OCI-LY1 (cell line): ENCODE results near the gene AP3D1.

Experiments
- H2AFZ ChIP-seq: fragments of 200-600 bp; sonication (generic), shearing (Covaris generic); 2 replicates; pipeline ENCODE4 v1.6.0; 2014; ENCODE audit warnings: antibody characterized with exemption, mild to moderate bottlenecking, low read length
- H3F3A ChIP-seq: fragments of 200-600 bp; sonication (generic), shearing (Covaris generic); 2 replicates; pipeline ENCODE4 v1.6.0; 2014; ENCODE audit warnings: mild to moderate bottlenecking, antibody characterized with exemption, low read length, moderate library complexity; ENCODE audit not compliant: insufficient read depth
- H3K27ac ChIP-seq: fragments of 200-600 bp; sonication (generic); 2 replicates; pipeline ENCODE4 v1.5.1; 2014; ENCODE audit warnings: low read length, mixed run types, mild to moderate bottlenecking, low read depth; ENCODE audit not compliant: poor library complexity, severe bottlenecking
- H3K27me3 ChIP-seq: fragments of 200-600 bp; sonication (generic); 2 replicates; pipeline ENCODE4 v1.6.0; 2014; ENCODE audit warnings: antibody characterized with exemption, mild to moderate bottlenecking, low read length, moderate library complexity; ENCODE audit not compliant: insufficient read depth
- H3K36me3 ChIP-seq: fragments of 200-600 bp; sonication (generic); 2 replicates; pipeline ENCODE4 v1.6.1; 2014; ENCODE audit warnings: mild to moderate bottlenecking, antibody characterized with exemption, low read length, moderate library complexity, mixed read lengths; ENCODE audit not compliant: insufficient read depth
- H3K4me1 ChIP-seq: fragments of 200-600 bp; sonication (generic); 2 replicates; pipeline ENCODE4 v1.5.1; 2014; ENCODE audit warnings: mild to moderate bottlenecking, low read length, moderate library complexity; ENCODE audit not compliant: insufficient read depth, severe bottlenecking
- H3K4me2 ChIP-seq: fragments of 200-600 bp; sonication (generic), shearing (Covaris generic); 2 replicates; pipeline ENCODE4 v1.6.1; 2014; ENCODE audit warnings: low read length
- H3K4me3 ChIP-seq: fragments of 200-600 bp; sonication (generic); 2 replicates; pipeline ENCODE4 v1.5.1; 2014; ENCODE audit warnings: low read length, low read depth, mild to moderate bottlenecking, mixed read lengths; ENCODE audit not compliant: poor library complexity, severe bottlenecking
- H3K79me2 ChIP-seq: fragments of 200-600 bp; shearing (Covaris generic); 2 replicates; pipeline ENCODE4 v1.6.1; 2016; ENCODE audit warnings: mixed run types, low read length, mixed read lengths; ENCODE audit not compliant: insufficient read depth
- H3K9ac ChIP-seq: fragments of 200-600 bp; sonication (generic), shearing (Covaris generic); 2 replicates; pipeline ENCODE4 v1.6.1; 2014; ENCODE audit warnings: mild to moderate bottlenecking, low read length, mixed read lengths
- H3K9me2 ChIP-seq: fragments of 200-600 bp; sonication (generic), shearing (Covaris generic); 2 replicates; pipeline ENCODE4 v1.6.1; 2014; ENCODE audit warnings: low read depth, mild to moderate bottlenecking, low read length, mixed read lengths
- H3K9me3 ChIP-seq: fragments of 200-600 bp; shearing (Covaris generic); 2 replicates; pipeline ENCODE4 v1.6.1; 2014; ENCODE audit warnings: low read length, mixed read lengths
- H4K20me1 ChIP-seq: fragments of 200-600 bp; sonication (generic), shearing (Covaris generic); 2 replicates; pipeline ENCODE4 v1.6.0; 2016; ENCODE audit warnings: mild to moderate bottlenecking, low read length; ENCODE audit not compliant: insufficient read depth
- EZH2 ChIP-seq: fragments of 200-600 bp; sonication (generic), shearing (Covaris generic); IDR thresholded peaks from 2 replicates; pipeline ENCODE4 v1.8.0; 2017; ENCODE audit warnings: borderline replicate concordance, mixed run types, mild to moderate bottlenecking, antibody characterized with exemption, low read length, moderate library complexity, mixed read lengths
- TF ChIP-seq, protein P1 (sequence below): fragments of 200-600 bp; sonication (generic), shearing (Covaris generic); IDR thresholded peaks from 2 replicates; pipeline ENCODE4 v1.5.1; 2017; ENCODE audit warnings: mild to moderate bottlenecking, antibody characterized with exemption, low read length, moderate library complexity, mixed read lengths

AP3D1 gene

DNA sequence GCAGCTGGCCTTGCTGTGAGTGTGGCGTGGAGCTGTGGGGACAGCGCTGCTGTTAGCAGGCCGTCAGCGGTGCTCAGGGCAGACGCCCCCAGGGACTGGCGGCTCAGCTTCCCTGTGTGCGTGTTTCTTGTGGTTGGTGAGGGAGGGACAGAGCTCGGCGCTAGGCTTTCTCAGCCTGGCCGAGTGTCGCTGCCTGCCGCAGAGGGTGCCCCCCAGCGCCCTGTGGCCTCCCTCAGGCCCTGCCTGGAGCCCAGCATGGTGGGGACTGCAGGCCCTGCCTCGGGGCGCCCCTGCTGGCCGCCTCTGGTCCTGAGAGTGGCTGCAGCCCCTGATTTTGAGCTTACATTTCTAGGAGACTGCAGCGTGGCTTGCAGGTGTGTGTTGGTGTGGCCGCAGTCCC, 47.8 kb upstream of the AP3D1 start:
- Histone ChIP-seq H4K20me1 (no peaks in the 10 kb centered on the region), H3K4me2 (no peak overlapping the region), H2AFZ (no peak overlapping the region), H3F3A (no peaks in the 10 kb centered on the region), H3K27ac (no peak overlapping the region), H3K27me3 (no peaks in the 10 kb centered on the region), H3K4me3 (no peak overlapping the region), H3K9me3 (no peaks in the 10 kb centered on the region), H3K9ac (no peak overlapping the region), H3K4me1 (no peaks in the 10 kb centered on the region), H3K79me2 (no peaks in the 10 kb centered on the region), H3K9me2 (no peaks in the 10 kb centered on the region), H3K36me3 (no peaks in the 10 kb centered on the region; the same call in 1 of the 2 replicates)
- TF ChIP-seq, protein P1, sequence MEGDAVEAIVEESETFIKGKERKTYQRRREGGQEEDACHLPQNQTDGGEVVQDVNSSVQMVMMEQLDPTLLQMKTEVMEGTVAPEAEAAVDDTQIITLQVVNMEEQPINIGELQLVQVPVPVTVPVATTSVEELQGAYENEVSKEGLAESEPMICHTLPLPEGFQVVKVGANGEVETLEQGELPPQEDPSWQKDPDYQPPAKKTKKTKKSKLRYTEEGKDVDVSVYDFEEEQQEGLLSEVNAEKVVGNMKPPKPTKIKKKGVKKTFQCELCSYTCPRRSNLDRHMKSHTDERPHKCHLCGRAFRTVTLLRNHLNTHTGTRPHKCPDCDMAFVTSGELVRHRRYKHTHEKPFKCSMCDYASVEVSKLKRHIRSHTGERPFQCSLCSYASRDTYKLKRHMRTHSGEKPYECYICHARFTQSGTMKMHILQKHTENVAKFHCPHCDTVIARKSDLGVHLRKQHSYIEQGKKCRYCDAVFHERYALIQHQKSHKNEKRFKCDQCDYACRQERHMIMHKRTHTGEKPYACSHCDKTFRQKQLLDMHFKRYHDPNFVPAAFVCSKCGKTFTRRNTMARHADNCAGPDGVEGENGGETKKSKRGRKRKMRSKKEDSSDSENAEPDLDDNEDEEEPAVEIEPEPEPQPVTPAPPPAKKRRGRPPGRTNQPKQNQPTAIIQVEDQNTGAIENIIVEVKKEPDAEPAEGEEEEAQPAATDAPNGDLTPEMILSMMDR, result peak; percentile 45; the same call in 1 of the 2 replicates
- TF ChIP-seq EZH2, result no peak

DNA sequence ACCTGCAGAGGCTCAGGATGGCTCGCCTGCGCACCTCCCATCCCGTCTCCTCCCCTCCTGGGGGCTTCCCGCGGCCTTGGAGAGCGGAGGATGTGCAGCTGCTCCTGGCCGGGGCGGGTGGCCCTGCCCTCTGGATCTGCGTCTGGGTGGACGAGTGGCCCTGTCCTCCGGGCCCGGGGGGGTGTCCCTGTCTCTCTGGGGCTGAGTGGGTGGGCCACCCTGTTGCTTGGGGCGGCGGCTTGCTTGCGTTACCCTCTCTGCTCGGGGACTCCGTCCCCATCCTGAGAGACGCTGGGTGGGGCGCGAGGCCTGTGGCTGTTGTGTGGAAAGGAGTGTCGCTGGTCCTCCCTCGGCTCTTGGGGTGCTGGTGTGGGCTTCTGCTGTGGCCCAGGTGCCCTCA, 47.0 kb upstream of the AP3D1 start:
- Histone ChIP-seq H2AFZ (no peak overlapping the region), H3K4me3 (no peak overlapping the region), H3K79me2 (no peaks in the 10 kb centered on the region), H4K20me1 (no peaks in the 10 kb centered on the region), H3K9me3 (no peaks in the 10 kb centered on the region), H3K9me2 (no peaks in the 10 kb centered on the region), H3F3A (no peaks in the 10 kb centered on the region), H3K27ac (no peak overlapping the region), H3K4me2 (no peak overlapping the region), H3K36me3 (no peaks in the 10 kb centered on the region; the same call in 1 of the 2 replicates), H3K27me3 (no peaks in the 10 kb centered on the region), H3K4me1 (no peaks in the 10 kb centered on the region), H3K9ac (no peak overlapping the region)
- TF ChIP-seq EZH2, result no peak
- TF ChIP-seq, protein P1, result no peak

DNA sequence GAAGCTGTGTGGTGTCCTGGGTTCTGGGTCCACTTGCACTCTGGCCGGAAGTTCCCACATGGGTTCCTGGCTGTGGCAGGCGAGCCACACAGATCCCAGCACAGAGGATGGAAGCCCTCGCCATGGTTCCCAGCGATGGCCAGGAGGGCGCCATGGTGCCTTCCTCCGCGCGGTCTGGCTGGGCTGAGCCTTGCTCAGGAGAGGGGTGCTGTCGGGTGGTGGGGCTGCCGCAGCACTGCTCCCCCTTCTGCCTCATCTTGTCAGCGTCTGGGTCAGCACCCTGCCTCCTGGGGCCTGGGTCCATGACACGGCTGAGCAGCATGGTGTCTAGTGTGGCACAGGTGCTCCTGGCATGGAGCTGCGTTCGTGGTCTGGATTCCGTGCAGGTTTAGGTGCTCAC, 45.9 kb upstream of the AP3D1 start:
- Histone ChIP-seq H3K9ac (no peak overlapping the region), H3F3A (no peaks in the 10 kb centered on the region), H3K4me3 (no peak overlapping the region), H4K20me1 (no peaks in the 10 kb centered on the region), H3K9me2 (no peaks in the 10 kb centered on the region), H3K27ac (no peak overlapping the region), H3K9me3 (no peaks in the 10 kb centered on the region), H3K27me3 (no peaks in the 10 kb centered on the region), H3K4me1 (no peaks in the 10 kb centered on the region), H3K4me2 (no peak overlapping the region), H3K79me2 (no peaks in the 10 kb centered on the region), H3K36me3 (no peaks in the 10 kb centered on the region; the same call in 1 of the 2 replicates), H2AFZ (no peak overlapping the region)
- TF ChIP-seq EZH2, result no peak
- TF ChIP-seq, protein P1, result no peak
